ENCODE results near the gene ANKDD1A.

Gene ANKDD1A

DNA sequence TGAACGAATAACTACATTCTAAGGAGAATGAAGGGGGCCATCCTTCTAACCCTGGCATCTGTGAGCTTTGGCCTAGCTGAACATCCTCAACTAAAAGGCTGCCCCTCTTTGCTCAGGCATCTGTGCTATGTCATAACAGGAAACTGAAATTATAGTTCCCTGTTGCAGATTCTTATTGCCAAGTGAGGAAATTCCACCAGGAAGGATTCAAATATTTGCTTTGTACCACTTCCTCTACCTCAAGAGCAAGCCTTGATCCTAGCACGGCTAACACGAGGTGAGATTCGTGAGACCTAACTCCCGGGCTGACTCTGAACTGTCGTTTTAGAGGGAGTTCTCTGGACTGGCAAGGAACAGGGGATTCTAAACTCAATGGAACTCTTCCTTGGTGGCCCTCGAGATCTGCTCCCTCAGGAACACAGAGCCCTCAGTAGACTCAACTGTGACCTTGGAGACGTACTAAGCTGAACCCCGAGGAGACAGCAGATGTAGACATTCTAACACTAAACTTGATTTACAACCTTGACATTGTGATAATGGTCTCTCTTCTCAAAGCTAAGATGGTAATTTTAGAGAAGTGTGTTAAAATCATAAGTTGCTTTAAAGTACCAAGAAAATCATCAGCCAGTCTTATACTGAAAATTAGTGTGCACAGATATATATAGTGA is 73.8 kb downstream of the ANKDD1A start:
- Mint-ChIP-seq H3K27me3 (ENCODE audit: low read depth) (peaks cover 3% of the 10 kb centered on the region), H3K4me1 (peaks cover 53% of the 10 kb centered on the region), H3K9me3 (no peaks in the 10 kb centered on the region), H3K36me3 (ENCODE audit: low read depth) (peaks cover 24% of the 10 kb centered on the region), H3K27ac (peak overlapping the region; percentile 34 to 77 (median 70)), H3K4me3 (peak overlapping the region; percentile 33 to 81 (median 75))
- TF ChIP-seq, protein P1, sequence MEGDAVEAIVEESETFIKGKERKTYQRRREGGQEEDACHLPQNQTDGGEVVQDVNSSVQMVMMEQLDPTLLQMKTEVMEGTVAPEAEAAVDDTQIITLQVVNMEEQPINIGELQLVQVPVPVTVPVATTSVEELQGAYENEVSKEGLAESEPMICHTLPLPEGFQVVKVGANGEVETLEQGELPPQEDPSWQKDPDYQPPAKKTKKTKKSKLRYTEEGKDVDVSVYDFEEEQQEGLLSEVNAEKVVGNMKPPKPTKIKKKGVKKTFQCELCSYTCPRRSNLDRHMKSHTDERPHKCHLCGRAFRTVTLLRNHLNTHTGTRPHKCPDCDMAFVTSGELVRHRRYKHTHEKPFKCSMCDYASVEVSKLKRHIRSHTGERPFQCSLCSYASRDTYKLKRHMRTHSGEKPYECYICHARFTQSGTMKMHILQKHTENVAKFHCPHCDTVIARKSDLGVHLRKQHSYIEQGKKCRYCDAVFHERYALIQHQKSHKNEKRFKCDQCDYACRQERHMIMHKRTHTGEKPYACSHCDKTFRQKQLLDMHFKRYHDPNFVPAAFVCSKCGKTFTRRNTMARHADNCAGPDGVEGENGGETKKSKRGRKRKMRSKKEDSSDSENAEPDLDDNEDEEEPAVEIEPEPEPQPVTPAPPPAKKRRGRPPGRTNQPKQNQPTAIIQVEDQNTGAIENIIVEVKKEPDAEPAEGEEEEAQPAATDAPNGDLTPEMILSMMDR (IDR thresholded peaks at IDR 0.05; ENCODE audit: unreplicated experiment in 3 of 3), result no peak

DNA sequence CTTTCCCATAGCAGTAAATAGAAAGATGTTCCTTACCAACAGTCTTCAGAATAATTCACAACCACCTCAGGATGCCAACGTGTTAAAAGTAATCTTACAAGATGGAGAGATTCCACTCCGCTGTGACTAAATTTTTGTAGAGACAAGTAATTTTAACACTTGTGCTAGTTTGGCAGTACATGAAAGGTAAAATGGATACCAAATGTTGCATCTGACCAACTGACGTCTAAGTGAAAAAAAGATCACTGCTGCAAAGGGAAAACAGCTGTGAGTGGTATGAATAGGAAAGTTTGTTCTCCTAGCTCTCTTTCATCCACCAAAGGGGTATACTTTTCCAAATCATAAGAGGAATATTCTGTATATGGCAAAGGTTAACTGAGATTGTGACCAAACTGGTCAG is 75.4 kb downstream of the ANKDD1A start:
- TF ChIP-seq, protein P1 (IDR thresholded peaks at IDR 0.05; ENCODE audit: unreplicated experiment in 3 of 3), result no peak
- Mint-ChIP-seq H3K9me3 (no peaks in the 10 kb centered on the region), H3K36me3 (ENCODE audit: low read depth) (peaks cover 18% of the 10 kb centered on the region), H3K4me1 (peaks cover 61% of the 10 kb centered on the region), H3K27ac (peak overlapping the region; percentile 47 to 99 (median 70)), H3K4me3 (peak overlapping the region; percentile 99 to 100 (median 99)), H3K27me3 (ENCODE audit: low read depth) (peaks cover 3% of the 10 kb centered on the region)

DNA sequence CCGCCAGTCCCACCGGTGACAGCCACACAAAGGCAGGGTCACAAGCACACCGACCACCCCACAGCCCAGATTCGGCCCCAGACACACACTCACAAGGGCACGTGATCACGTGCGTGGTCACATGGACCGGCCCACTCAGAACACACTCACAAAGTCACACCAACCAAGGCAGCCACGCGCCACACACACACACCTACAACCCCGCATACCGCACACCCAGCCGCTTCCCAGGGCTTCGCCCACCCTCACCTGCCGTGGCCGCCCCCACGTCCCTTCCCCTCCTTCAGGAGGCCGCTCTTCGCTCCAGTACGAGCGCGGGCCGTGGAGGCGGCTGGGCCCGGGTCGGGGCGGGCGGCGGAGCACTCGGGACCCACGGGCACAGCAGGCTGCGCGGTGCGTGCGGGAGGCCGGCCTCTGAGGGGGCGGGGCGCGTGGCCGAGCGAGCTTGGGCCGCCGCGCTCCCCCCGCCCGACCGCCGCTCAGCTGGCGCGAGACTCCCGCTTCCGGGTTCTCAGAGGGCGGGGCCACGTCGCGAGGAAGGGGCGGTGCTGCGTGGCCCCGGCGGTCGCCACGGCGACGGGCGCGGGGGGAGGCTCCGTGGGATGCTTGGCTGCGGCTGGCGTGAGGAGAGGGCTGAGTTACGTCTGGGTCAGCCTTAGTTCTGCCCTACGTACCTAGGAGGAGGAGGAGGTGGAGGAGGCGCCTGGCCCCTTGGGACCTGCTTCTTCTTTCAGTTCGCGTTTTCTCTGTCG is 77.9 kb downstream of the ANKDD1A start, which contains the start of gene SPG21:
TSS of gene SPG21 (minus strand) at position 499 of the 752 bp plus-strand sequence. CDS start 6,345 bp downstream, outside the sequence.
- Mint-ChIP-seq H3K4me3 (peak within 1 kb of the TSS; percentile 99 to 100 (median 99)), H3K36me3 (ENCODE audit: low read depth) (peaks cover 15% of the 10 kb centered on the region), H3K27ac (peak within 1 kb of the TSS; percentile 99), H3K4me1 (peaks cover 61% of the 10 kb centered on the region), H3K27me3 (ENCODE audit: low read depth) (peaks cover 3% of the 10 kb centered on the region), H3K9me3 (no peaks in the 10 kb centered on the region)
- TF ChIP-seq, protein P1 (IDR thresholded peaks at IDR 0.05; ENCODE audit: unreplicated experiment in 3 of 3), result no peak

DNA sequence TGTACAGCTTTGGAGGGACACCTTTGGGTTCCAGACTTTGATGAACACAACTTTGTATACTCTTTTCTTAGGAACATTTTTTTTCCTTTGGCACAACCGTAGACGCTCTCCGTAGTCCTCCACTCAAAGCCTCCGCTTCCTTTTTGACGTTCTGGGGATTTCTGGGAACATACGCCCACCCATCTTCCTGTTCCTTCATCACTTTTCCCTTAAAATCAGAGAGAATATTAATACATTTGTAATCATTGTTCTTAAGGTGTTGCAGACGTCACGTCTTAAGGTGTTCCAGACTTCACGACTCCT is 78.4 kb downstream of the ANKDD1A start:
- Mint-ChIP-seq H3K27ac (peak overlapping the region; percentile 98 to 99 (median 98)), H3K27me3 (ENCODE audit: low read depth) (peaks cover 3% of the 10 kb centered on the region), H3K4me3 (peak overlapping the region; percentile 90 to 99 (median 99)), H3K36me3 (ENCODE audit: low read depth) (peaks cover 15% of the 10 kb centered on the region), H3K4me1 (peaks cover 58% of the 10 kb centered on the region), H3K9me3 (no peaks in the 10 kb centered on the region)
- TF ChIP-seq, protein P1 (IDR thresholded peaks at IDR 0.05; ENCODE audit: unreplicated experiment in 3 of 3), result no peak

DNA sequence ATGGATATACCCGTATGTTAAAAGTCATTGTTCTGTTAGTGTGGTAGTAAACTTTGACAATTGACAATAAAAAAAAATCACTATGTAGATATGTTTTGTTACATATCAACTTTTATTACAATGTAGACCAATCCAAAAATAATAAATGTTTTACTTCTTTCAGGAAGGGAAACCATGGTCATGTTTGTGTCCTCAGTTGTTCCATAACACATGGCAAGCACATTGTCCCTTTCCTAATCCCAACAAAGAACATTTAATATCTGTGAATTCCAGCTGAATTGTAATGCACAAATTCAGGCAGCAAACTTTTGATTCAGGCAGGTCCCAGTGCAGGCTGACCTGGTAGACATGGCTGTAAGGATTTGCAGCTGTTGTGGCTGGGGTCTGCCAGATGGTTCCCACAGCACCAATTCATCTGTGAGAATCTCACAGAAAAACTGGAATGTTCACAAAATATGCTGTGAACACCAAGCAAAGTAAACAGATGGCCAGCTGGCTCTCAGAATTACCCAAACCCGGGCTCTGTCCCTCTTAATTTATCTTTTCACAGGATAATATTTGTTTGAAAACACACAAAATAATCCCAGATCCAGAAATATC is 79.9 kb downstream of the ANKDD1A start:
- Mint-ChIP-seq H3K36me3 (ENCODE audit: low read depth) (peaks cover 10% of the 10 kb centered on the region), H3K9me3 (no peaks in the 10 kb centered on the region), H3K27me3 (ENCODE audit: low read depth) (peaks cover 3% of the 10 kb centered on the region), H3K4me1 (peaks cover 53% of the 10 kb centered on the region), H3K27ac (peak overlapping the region; percentile 91 to 99 (median 92)), H3K4me3 (peak overlapping the region; percentile 65 to 85 (median 79))
- TF ChIP-seq, protein P1 (IDR thresholded peaks at IDR 0.05; ENCODE audit: unreplicated experiment in 3 of 3), result no peak
